ENCODE results near the gene KLK5. TPM values are rescaled to one million over a fixed set of nuclear protein-coding genes. Genes with fewer than 3 reads are reported as not detected.

Gene KLK5
- total RNA-seq, 1 experiment from 2014 or later = not detected

DNA sequence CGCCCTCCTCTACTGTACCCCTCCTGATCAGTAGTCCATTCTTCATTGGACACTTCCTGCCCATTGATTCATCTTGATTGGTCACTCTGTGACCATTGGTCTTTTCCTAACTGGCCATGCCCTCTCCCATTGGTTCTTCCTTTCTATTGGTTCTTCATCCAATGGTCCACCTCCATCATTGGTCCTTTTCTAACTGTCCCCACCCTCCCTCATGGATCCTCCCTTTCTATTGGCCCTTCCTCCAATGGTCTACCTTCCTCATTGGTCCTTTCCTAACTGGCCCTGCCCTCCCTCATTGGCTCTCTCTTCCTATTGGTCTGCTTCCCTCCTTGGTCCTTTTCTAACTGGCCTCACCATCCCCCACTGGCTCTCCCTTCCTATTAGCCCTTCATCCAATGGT is 9.4 kb upstream of the KLK5 start:
- Histone ChIP-seq H2BK12ac (ENCODE audit: insufficient read length, low read depth, low read length) (no peak overlapping the region), H3K14ac (ENCODE audit: insufficient read depth, low read length) (no peak overlapping the region), H3K9me3 (ENCODE audit: control insufficient read depth, low read depth, low read length) (no peaks in the 10 kb centered on the region), H3K56ac (ENCODE audit: insufficient read length, low read depth, low read length) (no peak overlapping the region), H3K27me3 (ENCODE audit: insufficient read depth, low read length) (no peaks in the 10 kb centered on the region), H3K23ac (ENCODE audit: insufficient read length, low read depth, low read length) (no peak overlapping the region), H2BK15ac (ENCODE audit: low read depth, low read length) (no peak overlapping the region), H2BK120ac (ENCODE audit: low read depth, low read length, poor library complexity, severe bottlenecking) (no peak overlapping the region), H4K91ac (ENCODE audit: insufficient read length, low read depth, low read length) (no peak overlapping the region), H3K9ac (ENCODE audit: extremely low read depth, insufficient read length, low read length) (no peak overlapping the region), H2BK20ac (ENCODE audit: low read depth, low read length, poor library complexity, severe bottlenecking) (no peak overlapping the region), H3K4me2 (ENCODE audit: insufficient read depth, insufficient read length, low read length) (no peak overlapping the region), H4K5ac (ENCODE audit: insufficient read length, low read depth, low read length) (no peak overlapping the region), H3T11ph (ENCODE audit: low read length) (no peak overlapping the region), H3K27ac (ENCODE audit: insufficient read length, low read depth, low read length) (no peak overlapping the region), H2AK5ac (ENCODE audit: insufficient read length, low read length) (no peak overlapping the region), H3K79me1 (ENCODE audit: insufficient read depth, low read depth, low read length, poor library complexity, severe bottlenecking) (no peaks in the 10 kb centered on the region), H3K18ac (ENCODE audit: insufficient read length, low read depth, low read length) (no peak overlapping the region), H2BK5ac (ENCODE audit: insufficient read length, low read length) (no peak overlapping the region), H3K4me1 (ENCODE audit: insufficient read depth, low read length) (no peaks in the 10 kb centered on the region), H4K8ac (replicated peaks; ENCODE audit: insufficient read length, low read depth, low read length) (no peak overlapping the region), H3K23me2 (ENCODE audit: insufficient read length, low read depth, low read length, poor library complexity, severe bottlenecking) (no peaks in the 10 kb centered on the region), H3K79me2 (ENCODE audit: insufficient read depth, low read length) (no peaks in the 10 kb centered on the region), H4K20me1 (ENCODE audit: control insufficient read depth, insufficient read depth, insufficient read length) (no peaks in the 10 kb centered on the region), H3K4ac (ENCODE audit: low read depth, low read length) (no peak overlapping the region), H2AFZ (ENCODE audit: low read length) (no peak overlapping the region)
- peaks cover 0 to 5% of the 10 kb centered on the region in 2 experiments; a peak in 1 of 5 replicates for H3K9me3 Mint-ChIP-seq
- no CpG with 5 or more reads among the region's 1 CpG for WGBS (ENCODE audit: extremely low coverage, insufficient read length, low lambda C conversion rate)
- H3K36me3 Mint-ChIP-seq (ENCODE audit: insufficient read depth in 1 of 3, low read depth in 3 of 3) = no peaks in the 10 kb centered on the region; a peak in 2 of 7 replicates
- no peak overlapping the region for H3K4me3 Mint-ChIP-seq
- H3K4me1 Mint-ChIP-seq = peaks cover 0 to 10% of the 10 kb centered on the region in 2 experiments; a peak in 2 of 4 replicates
- no peak for DNase-seq
- no peak for TF ChIP-seq CTCF (conservative IDR thresholded peaks at IDR 0.05)
- H3K27ac Mint-ChIP-seq = no peak overlapping the region
- peaks cover 61% of the 10 kb centered on the region for H3K27me3 Mint-ChIP-seq (ENCODE audit: low read depth)

Data from H9 (cell line).